ENCODE data around the gene ALKBH1. TPM values are rescaled to one million over a fixed set of nuclear protein-coding genes. Genes with fewer than 3 reads are reported as not detected.
A peak's percentile ranks its signal among the peaks of the same experiment; 100 is the strongest.

Gene ALKBH1
- total and polyA plus RNA-seq, 9 of the 15 experiments (the other 6 are each of a cell fraction or from before 2014, with no cell fraction given) = 5.3 to 19.4 (median 10.7) TPM

- TF ChIP-seq MNT (conservative IDR thresholded peaks at IDR 0.05) (peak; percentile 25 to 81; a peak in 3 of 4 replicates), POLR2H (tag; IDR thresholded peaks at IDR 0.05; ENCODE audit: low read depth) (peak; percentile 84), ZBTB43 (CRISPR knock-in tag; IDR thresholded peaks at IDR 0.05) (no peak), ARID4B (CRISPR knock-in tag; IDR thresholded peaks at IDR 0.05) (0 out of 2 replicates have a peak, but pooled peaks have one; percentile 10), SOX6 (IDR thresholded peaks at IDR 0.05) (peak; percentile 13; the same call in 1 of the 2 replicates), PCBP1 (IDR thresholded peaks at IDR 0.05; ENCODE audit: low read depth, low read length, poor library complexity, severe bottlenecking) (no peak), FOXA3 (CRISPR knock-in tag; conservative IDR thresholded peaks at IDR 0.05 in 1 of 2, IDR thresholded peaks at IDR 0.05 in 1 of 2) (peak in 1 of 2 experiments; percentile 12; a peak in 1 of 4 replicates), SUPT5H (IDR thresholded peaks at IDR 0.05) (peak; percentile 96), KDM4B (IDR thresholded peaks at IDR 0.05; ENCODE audit: borderline replicate concordance in 2 of 2, low read depth in 1 of 2) (peak in 1 of 2 experiments; percentile 87; a peak in 1 of 4 replicates), BCOR (IDR thresholded peaks at IDR 0.05) (no peak), NCOA4 (IDR thresholded peaks at IDR 0.05; ENCODE audit: partially characterized antibody) (no peak), NFIC (IDR thresholded peaks at IDR 0.05) (peak; percentile 15; the same call in 1 of the 2 replicates), IRF1 (CRISPR knock-in tag; IDR thresholded peaks at IDR 0.05; ENCODE audit: borderline replicate concordance) (no peak), L3MBTL2 (IDR thresholded peaks at IDR 0.05) (0 out of 2 replicates have a peak, but pooled peaks have one; percentile 12), ZNF780A (CRISPR knock-in tag; IDR thresholded peaks at IDR 0.05) (no peak), POLR2B (IDR thresholded peaks at IDR 0.05; ENCODE audit: low read depth, partially characterized antibody) (peak; percentile 94), HDAC1 (IDR thresholded peaks at IDR 0.05) (peak in 1 of 2 experiments; percentile 86; a peak in 2 of 4 replicates), MECOM (CRISPR knock-in tag; IDR thresholded peaks at IDR 0.05) (no peak), ZNF263 (CRISPR knock-in tag; IDR thresholded peaks at IDR 0.05; ENCODE audit: borderline replicate concordance) (no peak), POLR2AphosphoS5 (IDR thresholded peaks at IDR 0.05; ENCODE audit: control insufficient read depth, insufficient read depth, low read depth, low read length) (peak; percentile 95)
Observed at GRCh38 chr14:77707724-77708408, at the start of gene ALKBH1, which contains the start of gene SLIRP (continued).

Measured in K562 (cell line).